H1 (cell line): ENCODE data around the gene BBS12. TPM values are rescaled to one million over a fixed set of nuclear protein-coding genes. Genes with fewer than 3 reads are reported as not detected.

Source experiments
- CTCF ChIA-PET: fragments of 300-600 bp; sonication (Branson Sonifier 250); formaldehyde crosslinking; loops from one replicate; lab custom pipeline; 2021; ENCODE audit not compliant: partially characterized antibody; lab: Charles Lee
- POLR2A ChIA-PET: fragments of 300-600 bp; sonication (Branson Sonifier 250); formaldehyde crosslinking; loops from one replicate; lab custom pipeline; 2021; ENCODE audit warnings: inconsistent platforms; ENCODE audit not compliant: partially characterized antibody; lab: Charles Lee
- DNase-seq, 2 experiments: peaks; one replicate each; pipeline versions ENCODE4 v3.0.0 to v3.0.0-alpha.2; 2010 to 2022; ENCODE audit warnings: low spot score in 2 of 2, low read depth in 1 of 2, mixed read lengths in 1 of 2
- FAIRE-seq: peaks from 2 replicates; lab custom pipeline; 2011; peaks lifted over from hg19 to GRCh38; lab: Jason Lieb, UNC
- H2AFZ ChIP-seq: 2 replicates; pipeline ENCODE4 v1.8.1; 2012; ENCODE audit warnings: low read length, inconsistent platforms
- H2AK5ac ChIP-seq: 2 replicates; pipeline ENCODE4 v1.6.1; 2013; ENCODE audit warnings: low read depth, low read length
- H2BK120ac ChIP-seq: replicated peaks from 2 replicates; pipeline ENCODE3; 2013; ENCODE audit warnings: low read depth, low read length, inconsistent platforms
- H2BK12ac ChIP-seq: 2 replicates; pipeline ENCODE4 v1.6.1; 2013; ENCODE audit warnings: low read depth, low read length
- H2BK15ac ChIP-seq: 2 replicates; pipeline ENCODE4 v1.6.1; 2013; ENCODE audit warnings: low read length
- H2BK20ac ChIP-seq: 2 replicates; pipeline ENCODE4 v1.6.1; 2013; ENCODE audit warnings: low read length
- H2BK5ac ChIP-seq: 2 replicates; pipeline ENCODE4 v1.6.1; 2013; ENCODE audit warnings: low read depth, low read length
- H3K14ac ChIP-seq: 2 replicates; pipeline ENCODE4 v1.6.1; 2013; ENCODE audit warnings: inconsistent platforms; ENCODE audit not compliant: insufficient read length
- H3K18ac ChIP-seq: 2 replicates; pipeline ENCODE4 v1.6.1; 2013; ENCODE audit warnings: low read length; ENCODE audit errors: extremely low read depth
- H3K23ac ChIP-seq: 2 replicates; pipeline ENCODE4 v1.6.1; 2013; ENCODE audit warnings: inconsistent platforms; ENCODE audit not compliant: insufficient read length
- H3K23me2 ChIP-seq: 2 replicates; pipeline ENCODE4 v1.6.1; 2013; ENCODE audit warnings: low read depth, low read length
- H3K27ac ChIP-seq: 2 replicates; pipeline ENCODE4 v1.6.1; 2011; ENCODE audit warnings: low read depth, low read length, inconsistent platforms
- H3K27me3 ChIP-seq, 4 experiments: replicated peaks in 1 of 4; 1 replicate in 1 of 4; 2 replicates in 3 of 4; pipeline versions ENCODE4 v1.6.1 to v1.8.1; 2011 to 2013; ENCODE audit warnings: low read length in 3 of 4, mild to moderate bottlenecking in 3 of 4, inconsistent platforms in 2 of 4, mixed read lengths in 2 of 4, moderate library complexity in 1 of 4; ENCODE audit not compliant: control insufficient read depth in 3 of 4, insufficient read depth in 3 of 4; ENCODE audit errors: extremely low read depth in 1 of 4
- H3K36me3 ChIP-seq, 4 experiments: 2 replicates each; pipeline versions ENCODE4 v1.6.1 to v1.8.1; 2011 to 2013; ENCODE audit warnings: mild to moderate bottlenecking in 4 of 4, low read length in 3 of 4, moderate library complexity in 2 of 4, control low read depth in 1 of 4, inconsistent platforms in 1 of 4; ENCODE audit not compliant: insufficient read depth in 4 of 4, control insufficient read depth in 2 of 4
- H3K4ac ChIP-seq: replicated peaks from 2 replicates; pipeline ENCODE3; 2013; ENCODE audit warnings: low read length, low read depth, mixed read lengths, inconsistent platforms; ENCODE audit not compliant: insufficient read length
- H3K4me1 ChIP-seq, 4 experiments: replicated peaks in 1 of 4; 1 replicate in 1 of 4; 2 replicates in 3 of 4; pipeline versions ENCODE4 v1.6.1 to v1.8.1; 2011 to 2013; ENCODE audit warnings: low read length in 3 of 4, inconsistent platforms in 2 of 4, mixed read lengths in 1 of 4; ENCODE audit not compliant: insufficient read depth in 4 of 4, control insufficient read depth in 3 of 4
- H3K4me2 ChIP-seq, 2 experiments: 2 replicates each; pipeline versions ENCODE4 v1.6.1 to v1.8.1; 2011 to 2013; ENCODE audit warnings: low read depth in 2 of 2, low read length in 2 of 2, control low read depth in 1 of 2, inconsistent platforms in 1 of 2, mild to moderate bottlenecking in 1 of 2; ENCODE audit not compliant: insufficient read depth in 1 of 2
- H3K4me3 ChIP-seq, 4 experiments: fragments of 200-600, 300-600 bp in 1 of 4; sonication (generic), shearing (Covaris generic), sonication (Bioruptor Twin) in 1 of 4; 2 replicates each; pipeline versions ENCODE4 v1.5.1 to v1.8.1; 2011 to 2016; ENCODE audit warnings: low read length in 4 of 4, low read depth in 3 of 4, control low read depth in 2 of 4, inconsistent platforms in 2 of 4, mild to moderate bottlenecking in 2 of 4, mixed read lengths in 1 of 4, moderate library complexity in 1 of 4; ENCODE audit not compliant: insufficient read depth in 2 of 4; ENCODE audit errors: extremely low read depth in 1 of 4
- H3K56ac ChIP-seq: replicated peaks from 2 replicates; pipeline ENCODE3; 2013; ENCODE audit warnings: low read depth, mild to moderate bottlenecking, mixed read lengths, low read length, inconsistent platforms; ENCODE audit not compliant: insufficient read length
- H3K79me1 ChIP-seq: 2 replicates; pipeline ENCODE4 v1.6.1; 2013; ENCODE audit warnings: low read depth, low read length, control low read depth
- H3K79me2 ChIP-seq, 2 experiments: 2 replicates each; pipeline versions ENCODE4 v1.6.1 to v1.8.1; 2012 to 2013; ENCODE audit warnings: low read length in 2 of 2, mild to moderate bottlenecking in 2 of 2, inconsistent platforms in 1 of 2; ENCODE audit not compliant: insufficient read depth in 2 of 2, control insufficient read depth in 1 of 2
- H3K9ac ChIP-seq, 4 experiments: replicated peaks in 1 of 4; 1 replicate in 1 of 4; 2 replicates in 3 of 4; pipeline versions ENCODE4 v1.6.1 to v1.8.1; 2011 to 2013; ENCODE audit warnings: low read depth in 3 of 4, low read length in 3 of 4, control low read depth in 2 of 4, mild to moderate bottlenecking in 2 of 4, moderate library complexity in 2 of 4, inconsistent platforms in 1 of 4; ENCODE audit errors: extremely low read depth in 1 of 4
- H3K9me3 ChIP-seq, 2 experiments: 2 replicates each; pipeline versions ENCODE4 v1.6.1 to v1.8.1; 2012 to 2013; ENCODE audit warnings: mild to moderate bottlenecking in 2 of 2, moderate library complexity in 2 of 2, control low read depth in 1 of 2, inconsistent platforms in 1 of 2, low read depth in 1 of 2, low read length in 1 of 2, mixed read lengths in 1 of 2; ENCODE audit not compliant: insufficient read depth in 2 of 2
- H4K20me1 ChIP-seq, 2 experiments: replicated peaks in 1 of 2; 2 replicates each; pipeline versions ENCODE3 to v1.8.1; 2011 to 2013; ENCODE audit warnings: inconsistent platforms in 2 of 2, low read length in 2 of 2, mild to moderate bottlenecking in 1 of 2; ENCODE audit not compliant: insufficient read depth in 2 of 2, control insufficient read depth in 1 of 2
- H4K5ac ChIP-seq: 2 replicates; pipeline ENCODE4 v1.6.1; 2013; ENCODE audit warnings: low read length, low read depth, mixed read lengths, inconsistent platforms; ENCODE audit not compliant: insufficient read length
- H4K8ac ChIP-seq: 2 replicates; pipeline ENCODE4 v1.8.0; 2013; ENCODE audit warnings: mild to moderate bottlenecking, moderate library complexity, low read length, inconsistent platforms; ENCODE audit not compliant: insufficient read depth; ENCODE audit errors: extremely low read depth
- H4K91ac ChIP-seq: replicated peaks from 2 replicates; pipeline ENCODE3; 2013; ENCODE audit warnings: low read length, mixed read lengths, inconsistent platforms; ENCODE audit not compliant: insufficient read length
- ASH2L ChIP-seq: fragments of 200-600, 300-600 bp; sonication (generic); IDR thresholded peaks from one replicate; pipeline ENCODE4 v1.7.1; 2017; ENCODE audit warnings: low read length
- CHD1 ChIP-seq: IDR thresholded peaks from 2 replicates; pipeline ENCODE4 v1.6.1; 2012; ENCODE audit warnings: low read depth, low read length, improper control_type of control experiment
- FOSL1 ChIP-seq: IDR thresholded peaks from 2 replicates; pipeline ENCODE4 v1.6.1; 2011; ENCODE audit warnings: mild to moderate bottlenecking, low read depth, low read length, moderate library complexity; ENCODE audit not compliant: insufficient read depth
- MAX ChIP-seq: IDR thresholded peaks from 2 replicates; pipeline ENCODE4 v1.6.1; 2012; ENCODE audit warnings: inconsistent platforms
- RAD21 ChIP-seq, 2 experiments: IDR thresholded peaks in 1 of 2; conservative IDR thresholded peaks in 1 of 2; 2 replicates each; pipeline ENCODE4 v1.6.1; 2011; ENCODE audit warnings: low read depth in 2 of 2, low read length in 2 of 2, improper control_type of control experiment in 1 of 2, inconsistent platforms in 1 of 2, mild to moderate bottlenecking in 1 of 2, moderate library complexity in 1 of 2
- RNF2 ChIP-seq: fragments of 200-900, 300-1000 bp; sonication (generic); IDR thresholded peaks from 2 replicates; pipeline ENCODE4 v1.7.1; 2016; ENCODE audit warnings: borderline replicate concordance, low read depth, mild to moderate bottlenecking, antibody characterized with exemption, low read length; ENCODE audit not compliant: poor library complexity, severe bottlenecking; ENCODE audit errors: missing control alignments
- TCF12 ChIP-seq: IDR thresholded peaks from 2 replicates; pipeline ENCODE4 v1.6.1; 2011; ENCODE audit warnings: low read depth, mild to moderate bottlenecking, low read length
- WGBS, 2 experiments: shearing (Covaris generic) in 1 of 2; methylation state at CpG; one replicate each; pipeline versions ENCODE4 v1.1.6 to v1.1.7; 2013 to 2015; ENCODE audit warnings: low lambda C conversion rate in 2 of 2, mixed read lengths in 2 of 2, inconsistent platforms in 1 of 2, low coverage in 1 of 2, missing lambda C conversion rate in 1 of 2; ENCODE audit not compliant: insufficient replicate concordance in 2 of 2, insufficient coverage in 1 of 2, insufficient read length in 1 of 2; ENCODE audit errors: extremely low coverage in 1 of 2, missing lambda C conversion rate in 1 of 2; 5-methylcytosine and 5-hydroxymethylcytosine counted together
- polyA plus RNA-seq, 7 experiments: library from polyadenylated mRNA; depleted of rRNA in 3 of 7; stranded (reverse) in 5 of 7; unstranded in 2 of 7; fragments of >200 nt in 5 of 7; fragments of 200-250 nt in 2 of 7; gene quantifications; 1 replicate in 5 of 7; 2 replicates in 1 of 7; 4 replicates in 1 of 7; pipeline versions ENCODE4 v1.2.1 to v1.2.3, GENCODE V29; 2011 to 2013; ENCODE audit warnings: missing spikeins in 2 of 7, mixed read lengths in 2 of 7
- total RNA-seq: library from RNA; stranded (reverse); fragmentation: NEBNext Ultra II Directional; extraction: Animal tissue kit (Norgen Biotek cat#: 25700); gene quantifications from 2 replicates; pipeline ENCODE4 v1.2.1, GENCODE V29; 2021
- TF ChIP-seq, protein P1 (sequence below): IDR thresholded peaks from 2 replicates; pipeline ENCODE4 v1.6.1; 2012; ENCODE audit warnings: inconsistent platforms

The BBS12 gene
- total and polyA plus RNA-seq, 2 of the 8 experiments (the other 6 are each of a cell fraction or from before 2014, with no cell fraction given), result 0.88 to 2.6 TPM

- ChIA-PET CTCF (interaction anchor here (1.0 to 1.4 kb wide), 3 partner anchors 11 to 59 kb away, joined by 3 to 13 read pairs (median 3); no protein-coding TSS in a partner anchor), POLR2A (interaction anchor here (0.6 to 2.3 kb wide), 8 partner anchors 8 to 216 kb away, joined by 3 to 14 read pairs (median 4); no protein-coding TSS in a partner anchor)
- FAIRE-seq (no peak), DNase-seq (no peak)
- peak overlapping the region; percentile 80; the same call in 1 of the 2 replicates for H2BK5ac ChIP-seq
- no peaks in the 10 kb centered on the region for H3K23me2 ChIP-seq
- 64% methylated on average over 6 of the region's 6 CpGs; no CpG with 5 or more reads in 1 of the 2 experiments for WGBS, 2 experiments
- peak overlapping the region; percentile 42 for H2AFZ ChIP-seq
- H2BK15ac ChIP-seq, result peak overlapping the region; percentile 11; the same call in 1 of the 2 replicates
- peak overlapping the region; percentile 80 for H3K4ac ChIP-seq
- H3K18ac ChIP-seq, result 0 out of 2 replicates have a peak overlapping the region, but pooled peaks have one; percentile 64
- H3K27ac ChIP-seq, result no peak overlapping the region
- H3K79me1 ChIP-seq, result no peaks in the 10 kb centered on the region
- no peaks in the 10 kb centered on the region for H3K79me2 ChIP-seq
- H3K4me3 ChIP-seq, result no peak overlapping the region
- no peak overlapping the region for H3K4me2 ChIP-seq
- H3K4me1 ChIP-seq, result peaks cover 0 to 8% (median 7%) of the 10 kb centered on the region in 4 experiments; a peak in 4 of 7 replicates
- no peaks in the 10 kb centered on the region; a peak in 1 of 8 replicates for H3K36me3 ChIP-seq
- H3K27me3 ChIP-seq, result no peaks in the 10 kb centered on the region
- no peaks in the 10 kb centered on the region; a peak in 2 of 4 replicates for H3K9me3 ChIP-seq
- no peak overlapping the region for H3K56ac ChIP-seq
- H3K14ac ChIP-seq, result no peak overlapping the region
- no peaks in the 10 kb centered on the region for H4K20me1 ChIP-seq
- no peak overlapping the region for H3K23ac ChIP-seq
- peak overlapping the region; percentile 15 for H4K5ac ChIP-seq
- H2BK12ac ChIP-seq, result peak overlapping the region; percentile 97
- peak in 1 of 2 experiments; percentile 7; a peak in 1 of 4 replicates for TF ChIP-seq RAD21 (IDR thresholded peaks at IDR 0.05 in 1 of 2, conservative IDR thresholded peaks at IDR 0.05 in 1 of 2; ENCODE audit: low read depth in 2 of 2, low read length in 2 of 2)
- TF ChIP-seq CHD1, result no peak
- no peak for TF ChIP-seq FOSL1
- TF ChIP-seq TCF12, result 0 out of 2 replicates have a peak, but pooled peaks have one; percentile 6
- no peak for TF ChIP-seq RNF2
- TF ChIP-seq ASH2L, result peak; percentile 60
- TF ChIP-seq, protein P1, sequence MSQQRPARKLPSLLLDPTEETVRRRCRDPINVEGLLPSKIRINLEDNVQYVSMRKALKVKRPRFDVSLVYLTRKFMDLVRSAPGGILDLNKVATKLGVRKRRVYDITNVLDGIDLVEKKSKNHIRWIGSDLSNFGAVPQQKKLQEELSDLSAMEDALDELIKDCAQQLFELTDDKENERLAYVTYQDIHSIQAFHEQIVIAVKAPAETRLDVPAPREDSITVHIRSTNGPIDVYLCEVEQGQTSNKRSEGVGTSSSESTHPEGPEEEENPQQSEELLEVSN, result 0 out of 2 replicates have a peak, but pooled peaks have one; percentile 9
- TF ChIP-seq MAX, result peak; percentile 27; the same call in 1 of the 2 replicates
- H4K91ac ChIP-seq, result peak overlapping the region; percentile 9
- no peak overlapping the region for H3K9ac ChIP-seq
- H2AK5ac ChIP-seq, result no peak overlapping the region; the same call in 1 of the 2 replicates
- H4K8ac ChIP-seq, result no peak overlapping the region
- H2BK120ac ChIP-seq, result peak overlapping the region; percentile 93
- H2BK20ac ChIP-seq, result peak overlapping the region; percentile 99
These were observed 43.7 kb downstream of the BBS12 start for GRCh38 chr4:122775987-122776836.
